Mucosa of descending colon (tissue), 3 donors: ENCODE data around the gene AOPEP. TPM values are rescaled to one million over a fixed set of nuclear protein-coding genes. Genes with fewer than 3 reads are reported as not detected.

Source experiments
- ATAC-seq: fragments of 200-7000 bp; cut with Tn5 transposase; one replicate; pipeline ENCODE4 v1.9.1; 2020; ENCODE audit warnings: mild to moderate bottlenecking, moderate library complexity
- DNase-seq, 3 donors: peaks; one replicate each; pipeline ENCODE4 v3.0.0-alpha.2; 2020
- H3K36me3 ChIP-seq: fragments of 200-600 bp; one replicate; pipeline ENCODE4 v1.8.0; 2021; ENCODE audit warnings: low read depth, mild to moderate bottlenecking
- H3K4me1 ChIP-seq: fragments of 200-600 bp; one replicate; pipeline ENCODE4 v1.8.0; 2021; ENCODE audit warnings: low read depth, mild to moderate bottlenecking
- H3K4me3 ChIP-seq: fragments of 200-600 bp; one replicate; pipeline ENCODE4 v1.8.0; 2021; ENCODE audit warnings: mild to moderate bottlenecking
- H3K9me3 ChIP-seq: fragments of 200-600 bp; one replicate; pipeline ENCODE4 v1.8.0; 2021; ENCODE audit warnings: mild to moderate bottlenecking
- CTCF ChIP-seq: fragments of 200-600 bp; IDR thresholded peaks from one replicate; pipeline ENCODE4 v1.8.0; 2022; ENCODE audit warnings: antibody characterized with exemption, mild to moderate bottlenecking
- intact Hi-C, 2 donors: fragments of 100-400 bp; cut with DNase I in 1 of 2; cut with micrococcal nuclease in 1 of 2; formaldehyde crosslinking; loops; one replicate each; pipeline versions ENCODE4 v1.11.0 to v1.11.1; 2022; cut with DNase I, micrococcal nuclease
- total RNA-seq, 3 donors: library from RNA; stranded (reverse); fragmentation: NEBNext Ultra II Directional in 2 of 3; extraction: Animal tissue kit (Norgen Biotek cat#: 25700) in 2 of 3; gene quantifications; one replicate each; pipeline versions ENCODE4 v1.2.1 to v1.2.4, GENCODE V29; 2021 to 2023
- donor health status: DM: no; HTN: no; CAD: no; lungs with moderate emphysema.
- donor health status: DM: no; HTN: no; CAD: no.
- donor health status: DM: no; HTN: yes; CAD: no.

AOPEP gene
- total RNA-seq, 3 donors from 2014 or later: 47.5 to 102 (median 57.8) TPM

- Histone ChIP-seq H3K36me3 (no peaks in the 10 kb centered on the region), H3K4me1 (peaks cover 42% of the 10 kb centered on the region), H3K4me3 (no peak overlapping the region), H3K9me3 (no peaks in the 10 kb centered on the region)
- ATAC-seq (peak; percentile 67), DNase-seq (peak in 1 of 3 donors; percentile 59)
- intact Hi-C loops: no loop called here
- TF ChIP-seq CTCF: no peak
Measured at GRCh38 chr9:95092262-95093072, 366.0 kb downstream of the AOPEP start.

GRCh38 chr9:95093586-95093985 lies 367.1 kb downstream of the AOPEP start:
- Histone ChIP-seq H3K9me3 (no peaks in the 10 kb centered on the region), H3K4me3 (no peak overlapping the region), H3K36me3 (no peaks in the 10 kb centered on the region), H3K4me1 (peaks cover 42% of the 10 kb centered on the region)
- DNase-seq (no peak), ATAC-seq (no peak)
- TF ChIP-seq CTCF: no peak
- intact Hi-C loops: no loop called here

GRCh38 chr9:95094002-95094401 lies 367.5 kb downstream of the AOPEP start:
- DNase-seq (no peak), ATAC-seq (no peak)
- no peak for TF ChIP-seq CTCF
- Histone ChIP-seq H3K4me3 (no peak overlapping the region), H3K36me3 (no peaks in the 10 kb centered on the region), H3K4me1 (peaks cover 42% of the 10 kb centered on the region), H3K9me3 (no peaks in the 10 kb centered on the region)
- intact Hi-C loops: no loop called here

- ATAC-seq: no peak
- H3K4me1 ChIP-seq: peaks cover 27% of the 10 kb centered on the region
- intact Hi-C loops: no loop called here
- DNase-seq: no peak
- no peak overlapping the region for H3K4me3 ChIP-seq
- TF ChIP-seq CTCF: no peak
- no peaks in the 10 kb centered on the region for H3K9me3 ChIP-seq
- H3K36me3 ChIP-seq: no peaks in the 10 kb centered on the region
Measured at GRCh38 chr9:95095641-95096355, 369.3 kb downstream of the AOPEP start.

GRCh38 chr9:95096381-95096780 lies 369.9 kb downstream of the AOPEP start:
- peaks cover 23% of the 10 kb centered on the region for H3K4me1 ChIP-seq
- ATAC-seq: no peak

More at GRCh38 chr9:95096381-95096780, 369.9 kb downstream of the AOPEP start:
- no peak for TF ChIP-seq CTCF
- DNase-seq: no peak
- no peak overlapping the region for H3K4me3 ChIP-seq
- intact Hi-C loops: no loop called here
- H3K9me3 ChIP-seq: no peaks in the 10 kb centered on the region
- H3K36me3 ChIP-seq: no peaks in the 10 kb centered on the region
